HUES48 (cell line): Measurements from ENCODE around the gene DRC7.

Experiments used
- H3K27ac ChIP-seq: one replicate; pipeline ENCODE4 v1.7.0; 2013; ENCODE audit warnings: low read depth, low read length, inconsistent platforms
- H3K27me3 ChIP-seq: 2 replicates; pipeline ENCODE4 v1.6.1; 2013; ENCODE audit warnings: mild to moderate bottlenecking, low read length; ENCODE audit not compliant: control insufficient read depth, insufficient read depth
- H3K36me3 ChIP-seq: 2 replicates; pipeline ENCODE4 v1.6.1; 2013; ENCODE audit warnings: low read length; ENCODE audit not compliant: control insufficient read depth, insufficient read depth
- H3K4me1 ChIP-seq: 2 replicates; pipeline ENCODE4 v1.6.1; 2013; ENCODE audit warnings: mild to moderate bottlenecking, low read length; ENCODE audit not compliant: control insufficient read depth, insufficient read depth
- H3K4me3 ChIP-seq: 2 replicates; pipeline ENCODE4 v1.5.1; 2013; ENCODE audit warnings: mild to moderate bottlenecking, low read depth, low read length
- H3K9ac ChIP-seq: 2 replicates; pipeline ENCODE4 v1.6.1; 2013; ENCODE audit warnings: mild to moderate bottlenecking, low read depth, low read length, moderate library complexity
- H3K9me3 ChIP-seq: 2 replicates; pipeline ENCODE4 v1.6.1; 2013; ENCODE audit warnings: low read length; ENCODE audit not compliant: control insufficient read depth, insufficient read depth

Gene DRC7

GRCh38 chr16:57756424-57757325 is 62.1 kb downstream of the DRC7 start:
- H3K4me3 ChIP-seq: no peak overlapping the region
- H3K27me3 ChIP-seq: no peaks in the 10 kb centered on the region
- H3K9ac ChIP-seq: no peak overlapping the region
- H3K4me1 ChIP-seq: peaks cover 9% of the 10 kb centered on the region; the same call in 1 of the 2 replicates
- H3K9me3 ChIP-seq: no peaks in the 10 kb centered on the region
- peaks cover 33% of the 10 kb centered on the region for H3K36me3 ChIP-seq
- no peak overlapping the region for H3K27ac ChIP-seq

GRCh38 chr16:57757326-57757786 is 62.8 kb downstream of the DRC7 start:
- H3K27ac ChIP-seq: no peak overlapping the region
- H3K9me3 ChIP-seq: no peaks in the 10 kb centered on the region
- peaks cover 30% of the 10 kb centered on the region for H3K36me3 ChIP-seq
- no peak overlapping the region for H3K4me3 ChIP-seq
- H3K4me1 ChIP-seq: peaks cover 9% of the 10 kb centered on the region; the same call in 1 of the 2 replicates
- H3K27me3 ChIP-seq: no peaks in the 10 kb centered on the region
- no peak overlapping the region for H3K9ac ChIP-seq

DNA sequence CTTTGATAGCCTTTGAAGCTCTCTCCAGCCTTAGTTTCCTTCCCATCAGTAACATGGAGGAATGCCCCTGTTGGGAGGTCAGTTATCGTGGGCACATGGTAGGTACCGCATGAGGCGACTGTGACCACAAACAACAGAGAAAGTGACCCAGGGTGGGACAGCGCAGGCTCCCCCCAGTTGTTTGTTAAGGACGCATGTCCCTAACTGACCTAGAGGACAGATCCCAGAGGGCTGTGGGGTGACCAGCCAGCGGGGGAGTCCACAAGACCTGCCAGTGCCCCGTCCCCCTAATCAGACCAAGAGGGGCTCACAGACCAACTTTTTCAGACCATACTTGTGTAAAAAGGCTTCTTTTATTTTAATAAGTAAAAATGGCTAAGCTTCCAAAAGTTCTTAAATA is 63.3 kb downstream of the DRC7 start:
- Histone ChIP-seq H3K27ac (no peak overlapping the region), H3K36me3 (peaks cover 30% of the 10 kb centered on the region), H3K4me3 (no peak overlapping the region), H3K9me3 (no peaks in the 10 kb centered on the region), H3K27me3 (no peaks in the 10 kb centered on the region), H3K9ac (no peak overlapping the region), H3K4me1 (peaks cover 9% of the 10 kb centered on the region; the same call in 1 of the 2 replicates)

GRCh38 chr16:57758331-57759117 is 63.9 kb downstream of the DRC7 start:
- Histone ChIP-seq H3K4me1 (peaks cover 9% of the 10 kb centered on the region; the same call in 1 of the 2 replicates), H3K4me3 (no peak overlapping the region), H3K36me3 (peaks cover 27% of the 10 kb centered on the region), H3K9ac (no peak overlapping the region), H3K27ac (no peak overlapping the region), H3K27me3 (no peaks in the 10 kb centered on the region), H3K9me3 (no peaks in the 10 kb centered on the region)

- Histone ChIP-seq H3K27ac (no peak overlapping the region), H3K4me3 (no peak overlapping the region), H3K4me1 (peaks cover 9% of the 10 kb centered on the region; the same call in 1 of the 2 replicates), H3K9me3 (no peaks in the 10 kb centered on the region), H3K36me3 (peaks cover 24% of the 10 kb centered on the region), H3K27me3 (no peaks in the 10 kb centered on the region), H3K9ac (no peak overlapping the region)
Measured at GRCh38 chr16:57759131-57759530, 64.5 kb downstream of the DRC7 start.

DNA sequence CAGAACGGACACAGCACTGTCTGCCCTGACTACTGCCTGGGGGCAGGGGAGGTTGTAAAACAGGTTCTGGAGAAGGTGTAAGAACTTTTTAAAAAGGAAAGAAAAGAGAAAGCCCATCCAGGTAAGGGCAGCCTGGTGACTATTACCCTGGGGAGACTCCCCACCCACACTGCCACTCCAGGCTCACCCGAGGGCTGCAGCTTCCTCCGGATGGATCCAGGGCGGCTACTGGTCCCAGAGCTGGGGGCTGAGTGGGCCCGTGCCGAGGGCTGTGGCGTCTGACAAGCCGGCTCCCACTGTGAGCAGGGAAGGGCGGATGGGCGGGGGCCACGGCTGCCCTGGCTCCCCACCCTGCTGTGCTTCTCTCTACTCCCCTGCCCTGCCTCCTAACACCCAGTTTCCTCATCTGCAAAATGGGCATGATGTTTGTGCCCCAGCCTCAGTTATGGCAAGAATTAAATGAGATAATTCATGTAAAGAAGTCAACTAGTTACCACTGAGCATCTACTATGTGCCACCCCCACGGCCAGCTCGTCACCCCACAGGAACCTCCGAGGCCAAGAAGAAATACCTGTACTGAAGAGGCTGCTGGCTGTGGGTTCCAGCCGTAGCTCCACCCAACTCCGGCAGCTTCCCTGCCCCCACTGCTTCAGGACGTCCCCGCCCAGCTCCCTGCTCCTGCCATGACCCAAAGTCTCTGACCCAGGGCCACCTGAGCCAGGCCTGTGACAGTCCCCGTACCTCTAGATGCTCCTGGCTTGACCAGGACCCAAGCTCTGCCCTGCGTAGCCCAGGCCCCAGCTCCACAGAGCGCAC is 65.1 kb downstream of the DRC7 start:
- H3K4me3 ChIP-seq: no peak overlapping the region
- no peak overlapping the region for H3K9ac ChIP-seq
- no peak overlapping the region for H3K27ac ChIP-seq
- H3K4me1 ChIP-seq: peaks cover 11% of the 10 kb centered on the region; the same call in 1 of the 2 replicates
- H3K36me3 ChIP-seq: peaks cover 19% of the 10 kb centered on the region
- H3K27me3 ChIP-seq: no peaks in the 10 kb centered on the region
- no peaks in the 10 kb centered on the region for H3K9me3 ChIP-seq

DNA sequence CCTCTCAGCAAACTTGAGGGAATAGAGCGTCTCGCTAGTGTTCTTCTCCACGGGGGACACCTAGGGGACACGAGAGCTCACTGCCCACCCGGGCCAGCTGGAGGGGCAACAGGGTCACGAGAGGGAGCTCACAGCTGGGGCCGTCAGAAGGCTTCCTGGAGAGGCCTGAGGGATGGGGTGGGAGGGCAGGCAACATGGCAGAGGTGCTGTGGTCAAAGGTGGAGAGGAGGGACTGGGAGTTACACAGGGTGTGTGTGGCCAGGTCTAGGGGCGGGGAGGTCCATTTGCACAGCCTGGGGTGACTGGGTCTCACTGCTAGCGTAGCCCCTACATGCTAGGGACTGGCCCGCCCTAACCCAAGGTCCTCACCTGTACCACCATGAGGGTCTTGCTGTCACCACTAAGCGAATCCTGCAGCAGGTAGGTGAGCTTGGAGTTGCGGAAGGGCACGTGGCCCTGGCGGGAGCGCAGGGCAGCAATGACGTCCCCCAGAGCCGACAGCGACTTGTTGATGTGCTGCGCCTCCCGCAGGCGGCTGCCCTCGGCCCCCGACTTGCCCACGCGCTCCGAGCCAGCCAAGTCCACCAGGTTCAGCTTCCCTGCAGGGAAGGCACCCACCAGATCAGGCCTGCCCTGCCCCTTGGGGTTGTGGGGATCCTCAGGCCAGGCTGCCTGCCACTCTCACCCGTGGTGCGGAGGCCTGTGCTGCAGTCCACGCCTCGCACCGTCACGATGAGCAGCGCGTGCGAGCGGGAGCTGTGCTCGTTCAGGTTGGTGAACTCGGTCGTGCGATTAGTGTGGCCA is 66.0 kb downstream of the DRC7 start:
- peaks cover 12% of the 10 kb centered on the region for H3K36me3 ChIP-seq
- no peak overlapping the region for H3K27ac ChIP-seq
- no peak overlapping the region for H3K9ac ChIP-seq
- peaks cover 11% of the 10 kb centered on the region; the same call in 1 of the 2 replicates for H3K4me1 ChIP-seq
- H3K27me3 ChIP-seq: no peaks in the 10 kb centered on the region
- no peaks in the 10 kb centered on the region for H3K9me3 ChIP-seq
- H3K4me3 ChIP-seq: no peak overlapping the region

GRCh38 chr16:57761301-57761700 is 66.7 kb downstream of the DRC7 start:
- Histone ChIP-seq H3K4me3 (no peak overlapping the region), H3K9me3 (no peaks in the 10 kb centered on the region), H3K27ac (no peak overlapping the region), H3K9ac (no peak overlapping the region), H3K36me3 (peaks cover 7% of the 10 kb centered on the region; the same call in 1 of the 2 replicates), H3K4me1 (peaks cover 11% of the 10 kb centered on the region; the same call in 1 of the 2 replicates), H3K27me3 (no peaks in the 10 kb centered on the region)

- H3K27me3 ChIP-seq: no peaks in the 10 kb centered on the region
- H3K9me3 ChIP-seq: no peaks in the 10 kb centered on the region
- no peak overlapping the region for H3K9ac ChIP-seq
- H3K4me3 ChIP-seq: no peak overlapping the region
- H3K36me3 ChIP-seq: peaks cover 4% of the 10 kb centered on the region; the same call in 1 of the 2 replicates
- peaks cover 11% of the 10 kb centered on the region; the same call in 1 of the 2 replicates for H3K4me1 ChIP-seq
- H3K27ac ChIP-seq: no peak overlapping the region
Measured at GRCh38 chr16:57761957-57762356, 67.4 kb downstream of the DRC7 start.
